NCI-H1105 treated with DMSO at 0.1 percent for 48 hours (cell line): ENCODE data around the gene CYP26B1.
A peak's percentile ranks its signal among the peaks of the same experiment; 100 is the strongest.

ENCODE experiments used
- DNase-seq: peaks from one replicate; lab custom pipeline; 2025; lab: John Stamatoyannopoulos, UW

CYP26B1 gene

GRCh38 chr2:72083751-72084583 is 63.7 kb downstream of the CYP26B1 start:
- DNase-seq, result no peak

DNA sequence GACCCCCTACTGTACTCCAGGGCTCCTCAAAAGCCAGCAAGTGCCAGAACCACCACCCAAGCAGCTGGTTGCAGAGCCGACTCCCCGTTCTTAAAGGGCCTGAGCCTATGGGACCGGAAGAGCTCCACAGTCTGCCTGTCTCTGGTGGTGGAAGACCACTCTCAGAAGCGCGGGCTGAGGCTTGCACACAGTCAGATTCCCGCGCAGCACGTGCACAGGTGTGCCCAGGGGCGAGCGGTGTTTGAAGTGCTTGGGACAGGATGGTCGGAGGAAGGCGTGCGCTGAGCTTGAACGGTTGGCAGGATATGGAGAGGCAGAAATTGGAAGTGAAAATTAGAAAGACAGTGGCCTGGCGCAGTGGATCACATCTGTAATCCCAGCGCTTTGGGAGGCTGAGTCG is 64.8 kb downstream of the CYP26B1 start:
- no peak for DNase-seq

DNA sequence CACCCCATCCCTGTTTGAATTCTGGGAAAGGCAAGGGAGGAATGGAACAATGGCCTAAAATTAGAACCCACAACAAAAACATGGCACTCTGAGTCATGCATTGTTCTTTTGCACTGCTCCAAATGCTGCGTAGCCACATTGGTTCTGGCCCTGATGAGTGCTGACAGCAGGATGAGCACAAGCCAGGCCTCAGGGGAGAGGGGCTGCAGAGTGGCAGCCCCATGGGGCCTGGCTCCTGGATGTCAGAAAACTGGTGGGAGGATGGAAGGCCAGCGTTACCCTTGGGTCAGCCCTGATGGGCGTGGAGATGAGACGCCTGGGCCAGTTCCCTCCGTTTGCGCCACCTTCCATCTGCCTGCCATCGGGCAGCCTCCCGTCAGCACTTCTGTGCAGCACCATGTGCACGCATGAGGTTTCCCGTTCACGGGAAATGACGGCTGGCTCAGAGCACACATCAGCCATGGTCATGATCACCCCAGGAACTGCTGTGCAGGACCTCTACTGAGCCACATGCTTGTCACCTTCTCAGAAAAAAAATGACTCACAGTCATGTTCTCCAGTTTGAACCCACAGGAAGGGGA is 65.6 kb downstream of the CYP26B1 start:
- DNase-seq, result no peak

- no peak for DNase-seq
Measured at GRCh38 chr2:72081451-72081850, 66.2 kb downstream of the CYP26B1 start.

DNA sequence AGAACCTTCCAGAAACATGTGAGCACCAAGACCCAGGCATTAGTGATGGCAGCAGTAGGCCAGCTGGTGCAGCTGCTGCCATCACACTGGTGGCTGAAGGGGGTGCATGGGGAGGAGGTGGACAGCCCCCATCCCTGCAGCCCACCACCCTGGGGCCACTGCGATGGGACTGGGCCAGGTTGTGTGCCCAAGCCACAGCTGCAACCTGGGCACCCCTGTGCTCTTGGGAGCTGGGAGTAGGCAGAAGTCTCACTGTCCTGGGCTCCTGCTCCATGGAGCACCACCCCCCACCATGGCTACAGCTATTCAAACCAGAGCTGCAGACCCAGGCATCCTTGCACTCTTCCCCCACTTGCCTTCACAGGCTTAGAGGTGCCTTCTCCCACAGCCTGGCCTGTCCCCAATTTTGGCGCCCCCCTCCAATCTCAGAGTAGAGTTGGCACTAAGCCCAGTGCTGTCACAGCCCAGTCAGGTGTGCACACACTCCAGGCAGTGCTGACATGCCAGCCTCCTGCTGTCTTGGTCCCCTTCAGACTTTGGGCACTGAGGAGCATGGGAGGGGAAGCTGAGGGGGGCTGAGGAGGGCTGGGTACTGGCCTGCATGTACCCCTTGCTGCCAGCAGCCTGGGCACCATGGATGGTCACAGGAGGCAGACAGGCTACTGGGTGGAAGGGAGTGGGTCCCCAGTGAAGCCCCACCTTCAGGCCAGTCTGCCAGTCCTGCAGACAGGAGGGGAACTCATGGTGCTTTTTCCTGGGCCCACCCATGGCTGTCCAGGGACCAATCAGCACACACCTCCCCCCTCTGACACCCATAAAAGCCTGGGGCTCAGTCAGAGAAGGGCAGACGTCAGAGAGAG is 67.1 kb downstream of the CYP26B1 start:
- DNase-seq, result peak; percentile 50
